Ovary (tissue), 9 donors: ENCODE data around the gene NEAT1. TPM values are rescaled to one million over a fixed set of nuclear protein-coding genes. Genes with fewer than 3 reads are reported as not detected.

Experiments used
- DNase-seq, 5 donors: peaks; one replicate each; pipeline ENCODE4 v3.0.0-alpha.2; 2019 to 2020
- H3K27ac ChIP-seq, 2 donors: fragments of 200-600 bp; one replicate each; pipeline versions ENCODE4 v1.5.1 to v1.8.0; 2019 to 2022
- H3K27me3 ChIP-seq: fragments of 200-600 bp; one replicate; pipeline ENCODE4 v1.8.0; 2022
- H3K36me3 ChIP-seq: fragments of 200-600 bp; sonication (generic); one replicate; pipeline ENCODE4 v1.5.1; 2019
- H3K4me1 ChIP-seq: one replicate; pipeline ENCODE4 v1.8.1; 2013; ENCODE audit warnings: mild to moderate bottlenecking, moderate library complexity; ENCODE audit not compliant: insufficient read depth
- H3K4me3 ChIP-seq: fragments of 200-600 bp; sonication (generic); one replicate; pipeline ENCODE4 v1.5.1; 2017
- H3K9me3 ChIP-seq, 2 donors: fragments of 200-600 bp in 1 of 2; sonication (generic) in 1 of 2; one replicate each; pipeline versions ENCODE4 v1.5.1 to v1.8.1; 2013 to 2019; ENCODE audit warnings: mild to moderate bottlenecking in 1 of 2, moderate library complexity in 1 of 2
- EP300 ChIP-seq: sonication (generic); formaldehyde crosslinking; IDR thresholded peaks from one replicate; pipeline ENCODE4 v1.6.1; 2017; ENCODE audit warnings: antibody characterized with exemption
- POLR2A ChIP-seq: fragments of 450-650 bp; IDR thresholded peaks from one replicate; pipeline ENCODE4 v1.6.1; 2017; ENCODE audit warnings: antibody characterized with exemption, mild to moderate bottlenecking, moderate library complexity
- WGBS, 3 donors: extraction: QIAGEN DNeasy Blood & Tissue Kit in 1 of 3; methylation state at CpG; one replicate each; pipeline versions ENCODE4 v1.1.5 to v1.1.7; 2013 to 2017; 5-methylcytosine and 5-hydroxymethylcytosine counted together
- intact Hi-C, 4 donors: fragments of 100-400 bp; cut with DNase I; formaldehyde crosslinking; loops; one replicate each; pipeline versions ENCODE4 v1.11.0 to v1.15.1; 2022 to 2023
- polyA plus RNA-seq, 2 donors: library from polyadenylated mRNA; stranded (reverse); fragments of 200-250 nt in 1 of 2; fragments of 350-450 nt in 1 of 2; fragmentation: Illumina TruSeq in 1 of 2; extraction: RNeasy Lipid Tissue Mini Kit (QIAGEN cat#74804) in 1 of 2; gene quantifications; one replicate each; pipeline ENCODE4 v1.2.3, GENCODE V29; 2013 to 2014
- total RNA-seq, 7 donors: library from RNA; depleted of rRNA in 2 of 7; stranded (reverse); fragments of >200 nt in 2 of 7; fragmentation: NEBNext Ultra II Directional in 3 of 7; extraction: Animal tissue kit (Norgen Biotek cat#: 25700) in 3 of 7; gene quantifications; one replicate each; pipeline versions ENCODE4 v1.1.0 to v1.2.4, GENCODE V29; 2016 to 2023
- TF ChIP-seq, protein P1 (sequence below), 3 donors: fragments of 450-650 bp in 2 of 3; fragments of 200-600 bp in 1 of 3; IDR thresholded peaks; one replicate each; pipeline versions ENCODE4 v1.5.1 to v1.8.0; 2016 to 2022; ENCODE audit warnings: antibody characterized with exemption in 3 of 3, mild to moderate bottlenecking in 1 of 3
- donor health status: DM: no; HTN: no; CAD: no; lungs with moderate emphysema.
- donor health status: DM: no; HTN: no; CAD: no.
- donor health status: Bipolar disorder and iron deficiency.
- donor health status: DM: yes; HTN: yes; CAD: no.
- donor health status: DM: no; HTN: no; CAD: no.
- donor health status: DM: yes; HTN: yes; CAD: no.

NEAT1 gene
- total and polyA plus RNA-seq, 9 donors = 175 to 850 (median 351) TPM

- 20 to 35% (median 30%) methylated on average over 10 of the region's 10 CpGs for WGBS, 3 donors
- DNase-seq = peak; percentile 39 to 57 (median 50)
- no peak overlapping the region for H3K4me3 ChIP-seq
- intact Hi-C loops = no loop called here
- H3K9me3 ChIP-seq = no peaks in the 10 kb centered on the region
- H3K27me3 ChIP-seq = no peaks in the 10 kb centered on the region
- H3K4me1 ChIP-seq = peaks cover 54% of the 10 kb centered on the region
- H3K27ac ChIP-seq = peak overlapping the region; percentile 91 to 96
- no peak for TF ChIP-seq POLR2A
- TF ChIP-seq, protein P1, sequence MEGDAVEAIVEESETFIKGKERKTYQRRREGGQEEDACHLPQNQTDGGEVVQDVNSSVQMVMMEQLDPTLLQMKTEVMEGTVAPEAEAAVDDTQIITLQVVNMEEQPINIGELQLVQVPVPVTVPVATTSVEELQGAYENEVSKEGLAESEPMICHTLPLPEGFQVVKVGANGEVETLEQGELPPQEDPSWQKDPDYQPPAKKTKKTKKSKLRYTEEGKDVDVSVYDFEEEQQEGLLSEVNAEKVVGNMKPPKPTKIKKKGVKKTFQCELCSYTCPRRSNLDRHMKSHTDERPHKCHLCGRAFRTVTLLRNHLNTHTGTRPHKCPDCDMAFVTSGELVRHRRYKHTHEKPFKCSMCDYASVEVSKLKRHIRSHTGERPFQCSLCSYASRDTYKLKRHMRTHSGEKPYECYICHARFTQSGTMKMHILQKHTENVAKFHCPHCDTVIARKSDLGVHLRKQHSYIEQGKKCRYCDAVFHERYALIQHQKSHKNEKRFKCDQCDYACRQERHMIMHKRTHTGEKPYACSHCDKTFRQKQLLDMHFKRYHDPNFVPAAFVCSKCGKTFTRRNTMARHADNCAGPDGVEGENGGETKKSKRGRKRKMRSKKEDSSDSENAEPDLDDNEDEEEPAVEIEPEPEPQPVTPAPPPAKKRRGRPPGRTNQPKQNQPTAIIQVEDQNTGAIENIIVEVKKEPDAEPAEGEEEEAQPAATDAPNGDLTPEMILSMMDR (IDR thresholded peaks at IDR 0.05) = no peak
- TF ChIP-seq EP300 = no peak
- no peaks in the 10 kb centered on the region for H3K36me3 ChIP-seq
Measured at GRCh38 chr11:65489035-65489705, 66.6 kb downstream of the NEAT1 start.

- Histone ChIP-seq H3K27ac (peak overlapping the region; percentile 91 to 96), H3K4me3 (no peak overlapping the region), H3K9me3 (no peaks in the 10 kb centered on the region), H3K27me3 (no peaks in the 10 kb centered on the region), H3K4me1 (peaks cover 54% of the 10 kb centered on the region), H3K36me3 (no peaks in the 10 kb centered on the region)
- WGBS, 3 donors = 33 to 41% (median 40%) methylated on average over 8 of the region's 8 CpGs
- intact Hi-C loops = no loop called here
- DNase-seq = peak in 4 of 5 donors; percentile 43 to 65 (median 64)
- TF ChIP-seq, protein P1 (IDR thresholded peaks at IDR 0.05) = no peak
- no peak for TF ChIP-seq EP300
- TF ChIP-seq POLR2A = no peak
Measured at GRCh38 chr11:65489706-65490320, 67.2 kb downstream of the NEAT1 start.

GRCh38 chr11:65491163-65491465 lies 68.5 kb downstream of the NEAT1 start:
- H3K27me3 ChIP-seq = no peaks in the 10 kb centered on the region
- peak overlapping the region; percentile 91 to 96 for H3K27ac ChIP-seq
- no peaks in the 10 kb centered on the region for H3K9me3 ChIP-seq
- H3K4me3 ChIP-seq = no peak overlapping the region
- H3K4me1 ChIP-seq = peaks cover 59% of the 10 kb centered on the region
- H3K36me3 ChIP-seq = no peaks in the 10 kb centered on the region
- 53 to 86% (median 75%) methylated on average over 3 of the region's 3 CpGs for WGBS, 3 donors
- peak in 1 of 5 donors; percentile 26 for DNase-seq
- intact Hi-C loops = no loop called here
- no peak for TF ChIP-seq POLR2A
- TF ChIP-seq, protein P1 (IDR thresholded peaks at IDR 0.05) = no peak

- DNase-seq = peak; percentile 62 to 79 (median 70)
- WGBS, 3 donors = 39 to 43% (median 41%) methylated on average over 17 of the region's 17 CpGs
- Histone ChIP-seq H3K9me3 (no peaks in the 10 kb centered on the region), H3K36me3 (no peaks in the 10 kb centered on the region), H3K27ac (peak overlapping the region; percentile 91 to 96), H3K27me3 (no peaks in the 10 kb centered on the region), H3K4me1 (peaks cover 55% of the 10 kb centered on the region), H3K4me3 (no peak overlapping the region)
- intact Hi-C loops = no loop called here
- TF ChIP-seq, protein P1 (IDR thresholded peaks at IDR 0.05) = no peak
- no peak for TF ChIP-seq POLR2A
- TF ChIP-seq EP300 = no peak
Measured at GRCh38 chr11:65491614-65492386, 69.2 kb downstream of the NEAT1 start.
